Lung microvascular endothelial cell (primary cell): ENCODE results near the gene AASDHPPT. TPM values are rescaled to one million over a fixed set of nuclear protein-coding genes. Genes with fewer than 3 reads are reported as not detected.

Experiments used
- total RNA-seq: library from RNA; depleted of rRNA; stranded (reverse); fragments of >200 nt; gene quantifications from 2 replicates; pipeline ENCODE4 v1.2.1, GENCODE V29; 2014

AASDHPPT gene
- total RNA-seq, 1 donor from 2014 or later = 37.7 TPM

Other genes with a start within 250 kb of the AASDHPPT start
- 14.6 and 20.8 TPM in 2 replicates for gene MSANTD4, start 55.4 kb upstream of the AASDHPPT start, total RNA-seq
- 2.6 and 4.4 TPM in 2 replicates for gene KBTBD3, start 315 bp upstream of the AASDHPPT start, total RNA-seq